GM12892 (cell line): ENCODE data around the gene ARHGAP12.

Experiments used
- POLR2A ChIP-seq: IDR thresholded peaks from 2 replicates; pipeline ENCODE4 v1.6.1; 2011; ENCODE audit warnings: low read depth, low read length, control low read depth
- POLR2AphosphoS5 ChIP-seq: IDR thresholded peaks from 2 replicates; pipeline ENCODE4 v1.6.1; 2011; ENCODE audit warnings: low read depth, low read length, control low read depth
- TAF1 ChIP-seq: IDR thresholded peaks from 2 replicates; pipeline ENCODE4 v1.6.1; 2011; ENCODE audit warnings: low read depth, mild to moderate bottlenecking, control low read depth, low read length, borderline replicate concordance

GRCh38 chr10:31896968-31897384 lies 31.7 kb downstream of the ARHGAP12 start:
- TF ChIP-seq POLR2AphosphoS5 (no peak), TAF1 (no peak), POLR2A (no peak)
